HS-27A (cell line): ENCODE results near the gene EPB41L1.
"Not testable (repeated sequence)": the region's sequence is repeated elsewhere in the genome, so short reads cannot be mapped to it uniquely, and the experiment has no call there.

Source experiments
- DNase-seq: peaks from one replicate; pipeline ENCODE4 v3.0.0-alpha.2; 2012; ENCODE audit warnings: low read depth, missing footprints

The EPB41L1 gene

GRCh38 chr20:36126836-36127527, 27.6 kb upstream of the EPB41L1 start:
- DNase-seq: no peak

- peak; percentile 54 for DNase-seq
Measured at GRCh38 chr20:36128463-36129159, 25.9 kb upstream of the EPB41L1 start.

- no peak for DNase-seq
Measured at GRCh38 chr20:36129160-36129543, 25.4 kb upstream of the EPB41L1 start.

- DNase-seq: no peak
Measured at GRCh38 chr20:36130390-36130789, 24.1 kb upstream of the EPB41L1 start.

- DNase-seq: no peak
Measured at GRCh38 chr20:36132802-36133211, 21.7 kb upstream of the EPB41L1 start.

- no peak for DNase-seq
Measured at GRCh38 chr20:36133821-36134220, 20.7 kb upstream of the EPB41L1 start.

- DNase-seq: no peak
Measured at GRCh38 chr20:36135159-36135558, 19.4 kb upstream of the EPB41L1 start.

- DNase-seq: no peak
Measured at GRCh38 chr20:36135821-36136220, 18.7 kb upstream of the EPB41L1 start.

- not testable (repeated sequence) for DNase-seq
Measured at GRCh38 chr20:36137313-36137712, 17.2 kb upstream of the EPB41L1 start.

- DNase-seq: no peak
Measured at GRCh38 chr20:36141310-36141709, 13.2 kb upstream of the EPB41L1 start.

GRCh38 chr20:36144336-36144735, 10.2 kb upstream of the EPB41L1 start:
- DNase-seq: no peak

- no peak for DNase-seq
Measured at GRCh38 chr20:36145877-36146707, 8.4 kb upstream of the EPB41L1 start.

GRCh38 chr20:36147690-36148089, 6.8 kb upstream of the EPB41L1 start:
- DNase-seq: no peak

GRCh38 chr20:36148439-36148838, 6.1 kb upstream of the EPB41L1 start:
- no peak for DNase-seq

GRCh38 chr20:36149012-36149411, 5.5 kb upstream of the EPB41L1 start:
- DNase-seq: no peak

GRCh38 chr20:36149469-36149868, 5.1 kb upstream of the EPB41L1 start:
- DNase-seq: no peak

GRCh38 chr20:36150489-36150846, 4.1 kb upstream of the EPB41L1 start:
- no peak for DNase-seq

GRCh38 chr20:36150847-36151539, 3.5 kb upstream of the EPB41L1 start:
- no peak for DNase-seq

- DNase-seq: no peak
Measured at GRCh38 chr20:36152261-36152660, 2.3 kb upstream of the EPB41L1 start.

- no peak for DNase-seq
Measured at GRCh38 chr20:36153204-36153603, 1.3 kb upstream of the EPB41L1 start.

GRCh38 chr20:36153736-36154699, 522 bp upstream of the EPB41L1 start:
- no peak for DNase-seq
